ENCODE measurements around the gene MAPK8. TPM values are rescaled to one million over a fixed set of nuclear protein-coding genes. Genes with fewer than 3 reads are reported as not detected.
A peak's percentile ranks its signal among the peaks of the same experiment; 100 is the strongest.

The MAPK8 gene
- total and polyA plus RNA-seq, 12 donors: 7.4 to 41.9 (median 30.0) TPM

DNA sequence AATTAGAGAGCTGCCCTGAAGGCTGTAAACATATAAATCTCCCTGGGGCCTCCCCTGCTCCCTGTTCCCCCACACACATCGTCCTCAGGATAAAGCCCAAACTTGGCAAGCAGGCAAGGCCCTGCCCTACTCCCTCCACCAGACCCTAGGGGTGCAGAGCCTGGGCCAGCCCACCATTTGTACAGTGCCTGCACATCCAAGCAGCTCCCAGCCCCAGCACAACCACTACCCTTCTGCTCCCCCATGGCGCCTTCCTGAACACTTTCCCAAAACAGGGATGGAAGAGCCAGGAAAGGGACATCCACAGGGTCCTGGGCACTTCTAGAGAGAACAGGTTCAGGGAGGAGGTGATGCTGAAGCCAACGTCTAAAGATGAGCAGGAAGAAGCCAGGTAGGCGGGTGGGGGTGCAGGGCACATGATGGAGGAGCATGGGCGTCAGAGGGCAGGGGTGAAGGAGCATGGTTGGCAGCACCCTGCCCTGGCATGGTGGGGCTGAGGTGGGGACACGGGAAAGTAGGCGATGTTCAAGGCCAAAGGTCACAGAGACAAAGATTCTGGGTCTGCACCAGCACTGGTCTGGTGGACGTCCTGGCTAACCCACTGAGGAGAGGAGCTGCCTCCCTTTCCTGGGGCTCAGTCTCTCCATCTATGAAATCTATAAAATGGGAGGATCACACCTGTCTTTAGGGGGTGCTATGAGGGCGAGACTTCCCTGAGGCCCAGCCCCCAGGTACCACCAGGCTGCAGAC is 157.8 kb downstream of the MAPK8 start:
- Histone ChIP-seq H3K36me3 (no peaks in the 10 kb centered on the region), H3K9me3 (no peaks in the 10 kb centered on the region), H3K4me1 (peaks cover 0 to 37% (median 12%) of the 10 kb centered on the region in 9 donors), H3K27ac (peak overlapping the region in 3 of 10 donors; percentile 67 to 82 (median 76)), H3K27me3 (peaks cover 0 to 7% (median 6%) of the 10 kb centered on the region in 7 donors), H3K4me3 (no peak overlapping the region)
- no peak for DNase-seq
- intact Hi-C loops (cut with DNase I): no loop called here
- 83 to 87% methylated on average over 9 of the region's 9 CpGs for WGBS, 2 donors
- ATAC-seq: no peak
- TF ChIP-seq CTCF (IDR thresholded peaks at IDR 0.05): no peak

GRCh38 chr10:48464871-48465736 is 158.6 kb downstream of the MAPK8 start:
- peak; percentile 69 to 94 (median 86) for ATAC-seq
- Histone ChIP-seq H3K27me3 (peaks cover 0 to 7% (median 6%) of the 10 kb centered on the region in 7 donors), H3K4me3 (peak overlapping the region in 7 of 10 donors; percentile 4 to 29 (median 17)), H3K4me1 (peaks cover 0 to 44% (median 15%) of the 10 kb centered on the region in 9 donors), H3K36me3 (no peaks in the 10 kb centered on the region), H3K27ac (peak overlapping the region in 7 of 10 donors; percentile 47 to 82 (median 67)), H3K9me3 (no peaks in the 10 kb centered on the region)
- no peak for TF ChIP-seq CTCF (IDR thresholded peaks at IDR 0.05)
- intact Hi-C loops (cut with DNase I): no loop called here
- WGBS, 2 donors: 47 to 55% methylated on average over 27 of the region's 27 CpGs
- peak; percentile 64 to 66 for DNase-seq

DNA sequence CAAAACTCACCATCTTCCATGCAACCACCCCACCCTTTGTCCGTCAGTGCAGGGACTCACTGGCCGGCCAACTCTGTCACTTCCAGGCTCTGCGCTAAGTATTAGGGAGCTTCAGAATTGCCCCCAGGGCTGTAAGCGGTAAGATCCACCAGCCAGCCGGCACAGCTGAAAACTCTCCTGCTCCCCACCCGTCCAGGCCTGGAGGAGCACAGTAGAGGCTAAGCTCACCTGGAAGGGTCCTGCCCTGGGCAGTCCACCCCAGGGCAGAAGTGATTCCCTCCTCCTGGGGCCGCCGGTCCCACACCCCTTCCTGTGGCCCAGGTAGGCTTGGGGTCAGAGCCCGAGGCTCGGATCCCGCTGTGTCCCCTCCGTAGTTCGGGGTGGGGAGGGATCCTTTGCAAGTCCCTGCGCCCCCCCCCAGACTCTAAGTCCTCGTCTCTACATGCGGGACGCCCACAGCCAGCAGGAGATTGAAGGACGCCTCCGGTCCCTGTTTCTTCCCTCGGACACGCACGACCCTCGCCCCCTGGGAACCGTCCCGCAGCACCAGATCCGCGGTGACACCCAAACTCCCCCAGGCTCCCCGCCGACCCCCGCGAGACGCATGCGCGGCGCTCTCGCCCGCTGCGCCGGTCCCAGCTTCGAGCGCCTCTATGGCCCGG is 159.5 kb downstream of the MAPK8 start:
- peak in 2 of 8 donors; percentile 3 to 9 for ATAC-seq
- Histone ChIP-seq H3K27me3 (peaks cover 0 to 7% (median 6%) of the 10 kb centered on the region in 7 donors), H3K9me3 (no peaks in the 10 kb centered on the region), H3K4me3 (peak overlapping the region in 4 of 10 donors; percentile 8 to 28 (median 24)), H3K4me1 (peaks cover 0 to 50% (median 18%) of the 10 kb centered on the region in 9 donors), H3K36me3 (no peaks in the 10 kb centered on the region), H3K27ac (peak overlapping the region in 6 of 10 donors; percentile 47 to 82 (median 72))
- no peak for TF ChIP-seq CTCF (IDR thresholded peaks at IDR 0.05)
- WGBS, 2 donors: 28 to 31% methylated on average over 41 to 42 of the region's 42 CpGs
- intact Hi-C loops (cut with DNase I): no loop called here
- no peak for DNase-seq
